MM.1S (cell line): ENCODE results near the gene MSI2.
A peak's percentile ranks its signal among the peaks of the same experiment; 100 is the strongest.

Experiments
- DNase-seq: peaks from one replicate; pipeline ENCODE4 v3.0.0-alpha.2; 2015
- H2AFZ ChIP-seq: fragments of 300-600 bp; sonication (generic); 2 replicates; pipeline ENCODE4 v1.6.0; 2016; ENCODE audit warnings: antibody characterized with exemption, low read length
- H3F3A ChIP-seq: fragments of 300-600 bp; sonication (generic); 2 replicates; pipeline ENCODE4 v1.6.1; 2016; ENCODE audit warnings: mild to moderate bottlenecking, antibody characterized with exemption, low read length, moderate library complexity, mixed read lengths; ENCODE audit not compliant: insufficient read depth
- H3K27ac ChIP-seq: fragments of 300-600 bp; sonication (generic); 2 replicates; pipeline ENCODE4 v1.5.1; 2016; ENCODE audit warnings: mild to moderate bottlenecking, low read length
- H3K27me3 ChIP-seq: fragments of 300-600 bp; sonication (generic); replicated peaks from 2 replicates; pipeline ENCODE4 v1.6.0; 2016; ENCODE audit warnings: low read length; ENCODE audit not compliant: insufficient read depth
- H3K36me3 ChIP-seq: fragments of 300-600 bp; sonication (generic); replicated peaks from 2 replicates; pipeline ENCODE4 v1.6.1; 2016; ENCODE audit warnings: mild to moderate bottlenecking, low read length, mixed read lengths; ENCODE audit not compliant: insufficient read depth
- H3K4me1 ChIP-seq: fragments of 300-600 bp; sonication (generic); 2 replicates; pipeline ENCODE4 v1.6.1; 2016; ENCODE audit warnings: low read length, mixed read lengths
- H3K4me2 ChIP-seq: fragments of 300-600 bp; sonication (generic); 2 replicates; pipeline ENCODE4 v1.6.0; 2016; ENCODE audit warnings: low read depth, low read length
- H3K4me3 ChIP-seq: fragments of 300-600 bp; sonication (generic); 2 replicates; pipeline ENCODE4 v1.5.1; 2016; ENCODE audit warnings: low read length, mixed read lengths
- H3K79me2 ChIP-seq: fragments of 300-600 bp; sonication (generic); 2 replicates; pipeline ENCODE4 v1.6.1; 2016; ENCODE audit warnings: mixed run types, low read length, mixed read lengths
- H3K9ac ChIP-seq: fragments of 300-600 bp; sonication (generic); 2 replicates; pipeline ENCODE4 v1.6.1; 2016; ENCODE audit warnings: low read length, mixed read lengths
- H3K9me2 ChIP-seq: fragments of 300-600 bp; sonication (generic); replicated peaks from 2 replicates; pipeline ENCODE4 v1.6.1; 2016; ENCODE audit warnings: mild to moderate bottlenecking, low read length, mixed read lengths; ENCODE audit not compliant: insufficient read depth
- H3K9me3 ChIP-seq: fragments of 300-600 bp; sonication (generic); replicated peaks from 2 replicates; pipeline ENCODE4 v1.6.1; 2016; ENCODE audit warnings: mild to moderate bottlenecking, low read length, mixed read lengths; ENCODE audit not compliant: insufficient read depth
- H4K20me1 ChIP-seq: fragments of 300-600 bp; sonication (generic); 2 replicates; pipeline ENCODE4 v1.6.1; 2016; ENCODE audit warnings: mild to moderate bottlenecking, low read length, moderate library complexity, mixed read lengths; ENCODE audit not compliant: insufficient read depth
- CTCF ChIP-seq: fragments of 300-600 bp; sonication (generic); IDR thresholded peaks from 2 replicates; pipeline ENCODE4 v1.5.1; 2016; ENCODE audit warnings: antibody characterized with exemption, low read length, mixed read lengths
- EZH2 ChIP-seq: fragments of 300-600 bp; sonication (generic); optimal IDR thresholded peaks from 2 replicates; pipeline ENCODE3; 2017; ENCODE audit warnings: low read depth, mild to moderate bottlenecking, antibody characterized with exemption, low read length, mixed read lengths
- EZH2phosphoT487 ChIP-seq: fragments of 300-600 bp; sonication (generic); IDR thresholded peaks from 2 replicates; pipeline ENCODE4 v1.6.1; 2018; ENCODE audit warnings: antibody characterized with exemption, low read length

MSI2 gene

DNA sequence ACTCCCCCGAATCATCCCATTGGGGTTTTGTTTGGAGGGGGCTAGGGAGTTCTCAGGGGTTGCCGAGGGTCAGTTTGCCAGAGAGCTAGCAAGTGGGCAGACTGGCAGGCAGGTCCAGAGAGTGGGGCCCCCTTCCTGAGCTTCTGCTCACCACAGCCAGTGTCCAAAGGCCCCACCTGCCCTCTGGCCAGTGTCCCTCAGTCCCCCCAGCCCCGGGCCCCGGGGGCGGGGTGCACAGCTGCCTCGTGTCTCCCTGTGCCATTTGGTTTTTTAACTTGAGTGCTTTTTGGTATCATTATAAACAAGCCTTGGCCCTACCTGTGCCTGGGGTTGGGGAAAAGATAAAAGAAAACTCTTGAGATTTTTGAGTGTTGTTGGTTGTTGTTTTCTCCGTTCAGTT is 397.0 kb downstream of the MSI2 start:
- no peak for DNase-seq
- Histone ChIP-seq H3K4me1 (peaks cover 18% of the 10 kb centered on the region), H3K9ac (no peak overlapping the region), H3K9me3 (no peaks in the 10 kb centered on the region), H3K79me2 (no peaks in the 10 kb centered on the region), H3K27me3 (no peaks in the 10 kb centered on the region), H2AFZ (no peak overlapping the region), H3K4me2 (no peak overlapping the region), H4K20me1 (no peaks in the 10 kb centered on the region), H3K4me3 (no peak overlapping the region), H3K9me2 (no peaks in the 10 kb centered on the region), H3F3A (peaks cover 8% of the 10 kb centered on the region; the same call in 1 of the 2 replicates), H3K36me3 (no peaks in the 10 kb centered on the region), H3K27ac (no peak overlapping the region)
- TF ChIP-seq EZH2 = no peak

GRCh38 chr17:57654040-57654775 is 397.9 kb downstream of the MSI2 start:
- no peaks in the 10 kb centered on the region for H3K9me2 ChIP-seq
- H3K36me3 ChIP-seq = no peaks in the 10 kb centered on the region
- DNase-seq = no peak
- H3F3A ChIP-seq = peaks cover 8% of the 10 kb centered on the region; the same call in 1 of the 2 replicates
- no peaks in the 10 kb centered on the region for H3K79me2 ChIP-seq
- H3K4me2 ChIP-seq = peak overlapping the region; percentile 65; the same call in 1 of the 2 replicates
- H3K27ac ChIP-seq = no peak overlapping the region
- no peaks in the 10 kb centered on the region for H3K9me3 ChIP-seq
- H3K9ac ChIP-seq = no peak overlapping the region
- peaks cover 18% of the 10 kb centered on the region for H3K4me1 ChIP-seq
- H3K4me3 ChIP-seq = no peak overlapping the region
- no peak for TF ChIP-seq EZH2
- no peak for TF ChIP-seq CTCF
- no peak for TF ChIP-seq EZH2phosphoT487
- H3K27me3 ChIP-seq = no peaks in the 10 kb centered on the region
- no peaks in the 10 kb centered on the region for H4K20me1 ChIP-seq
- no peak overlapping the region for H2AFZ ChIP-seq

DNA sequence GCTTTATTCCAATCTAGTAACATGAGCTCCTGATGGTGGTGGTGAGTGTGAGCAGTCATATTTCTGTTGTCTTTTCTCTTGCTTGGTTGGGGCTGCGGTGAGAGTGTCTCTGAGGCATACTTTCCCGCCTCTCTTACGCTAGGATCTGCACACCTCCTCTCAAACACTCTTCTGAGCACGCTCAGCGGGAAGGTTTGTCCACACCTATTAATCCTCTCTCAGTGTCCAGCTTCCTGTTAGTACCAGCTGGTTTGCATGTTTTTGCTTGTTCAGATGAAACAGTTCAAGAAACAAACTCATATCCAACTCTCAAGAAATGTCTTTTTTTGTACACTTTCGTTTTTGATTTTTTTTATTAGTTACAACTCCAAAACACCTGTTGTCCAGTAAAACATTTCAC is 399.2 kb downstream of the MSI2 start:
- H3K4me3 ChIP-seq = no peak overlapping the region; the same call in 1 of the 2 replicates
- no peak overlapping the region for H2AFZ ChIP-seq
- DNase-seq = peak; percentile 70
- peaks cover 8% of the 10 kb centered on the region; the same call in 1 of the 2 replicates for H3F3A ChIP-seq
- no peaks in the 10 kb centered on the region for H3K27me3 ChIP-seq
- no peaks in the 10 kb centered on the region for H3K9me2 ChIP-seq
- H3K9me3 ChIP-seq = no peaks in the 10 kb centered on the region
- TF ChIP-seq EZH2 (no peak), CTCF (no peak), EZH2phosphoT487 (no peak)
- H3K4me1 ChIP-seq = peaks cover 18% of the 10 kb centered on the region
- H3K27ac ChIP-seq = peak overlapping the region; percentile 64; the same call in 1 of the 2 replicates
- peak overlapping the region; percentile 40; the same call in 1 of the 2 replicates for H3K4me2 ChIP-seq
- no peak overlapping the region for H3K9ac ChIP-seq
- H3K79me2 ChIP-seq = no peaks in the 10 kb centered on the region
- no peaks in the 10 kb centered on the region for H3K36me3 ChIP-seq
- H4K20me1 ChIP-seq = no peaks in the 10 kb centered on the region

DNA sequence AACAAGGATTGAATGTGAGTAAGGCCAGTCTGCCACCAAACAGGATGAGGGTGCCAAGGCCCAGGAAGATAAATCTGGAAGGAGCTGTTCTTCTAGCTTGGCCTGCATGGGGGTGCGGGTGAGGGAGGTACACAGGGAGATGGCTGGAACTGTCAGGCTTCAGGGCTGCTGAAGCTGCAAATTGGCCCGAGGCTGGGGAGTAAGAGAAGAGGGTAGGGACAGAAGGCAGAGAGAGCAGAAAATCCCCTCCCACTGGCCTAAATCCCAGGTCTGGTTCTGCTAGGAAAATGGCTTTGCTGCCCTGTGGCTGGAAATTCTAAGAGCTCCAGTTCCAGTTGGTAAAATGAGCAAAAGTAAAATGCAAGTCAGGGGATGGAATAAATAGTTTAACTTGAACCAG is 400.9 kb downstream of the MSI2 start:
- no peak overlapping the region for H2AFZ ChIP-seq
- H3K9ac ChIP-seq = no peak overlapping the region
- H3K27me3 ChIP-seq = no peaks in the 10 kb centered on the region
- peaks cover 18% of the 10 kb centered on the region for H3K4me1 ChIP-seq
- H3K9me3 ChIP-seq = no peaks in the 10 kb centered on the region
- no peak for DNase-seq
- TF ChIP-seq EZH2phosphoT487 (no peak), EZH2 (no peak), CTCF (no peak)
- no peak overlapping the region for H3K4me2 ChIP-seq
- no peaks in the 10 kb centered on the region for H3K79me2 ChIP-seq
- no peak overlapping the region for H3K27ac ChIP-seq
- H3K36me3 ChIP-seq = no peaks in the 10 kb centered on the region
- no peak overlapping the region for H3K4me3 ChIP-seq
- H3F3A ChIP-seq = peaks cover 8% of the 10 kb centered on the region; the same call in 1 of the 2 replicates
- no peaks in the 10 kb centered on the region for H3K9me2 ChIP-seq
- H4K20me1 ChIP-seq = no peaks in the 10 kb centered on the region
